HepG2 (cell line): ENCODE results near the gene RHBDF2. TPM values are rescaled to one million over a fixed set of nuclear protein-coding genes. Genes with fewer than 3 reads are reported as not detected.

Source experiments
- DDIT3 ChIP-seq: sonication (generic); formaldehyde crosslinking; IDR thresholded peaks from 2 replicates; pipeline ENCODE4 v1.4.0; 2020; ENCODE audit warnings: mild to moderate bottlenecking, missing genetic modification reagents
- LRRFIP1 ChIP-seq: sonication (generic); formaldehyde crosslinking; conservative IDR thresholded peaks from 2 replicates; pipeline ENCODE4 v1.4.0; 2020; ENCODE audit warnings: missing genetic modification reagents
- NR2F2 ChIP-seq: IDR thresholded peaks from 2 replicates; pipeline ENCODE4 v1.6.1; 2012; ENCODE audit warnings: low read depth, inconsistent platforms, borderline replicate concordance
- TFDP1 ChIP-seq: IDR thresholded peaks from 2 replicates; pipeline ENCODE4 v1.6.1; 2016; ENCODE audit warnings: missing compliant biosample characterization, missing genetic modification reagents, borderline replicate concordance
- THAP11 ChIP-seq: IDR thresholded peaks from 2 replicates; pipeline ENCODE4 v1.6.1; 2016; ENCODE audit warnings: missing biosample characterization, missing genetic modification reagents
- TMF1 ChIP-seq: sonication (generic); formaldehyde crosslinking; IDR thresholded peaks from 2 replicates; pipeline ENCODE4 v1.8.1; 2022; ENCODE audit warnings: low read depth, missing genetic modification reagents
- ZBTB26 ChIP-seq: IDR thresholded peaks from 2 replicates; pipeline ENCODE4 v1.6.1; 2016; ENCODE audit warnings: missing compliant biosample characterization, missing genetic modification reagents, borderline replicate concordance
- ZBTB34 ChIP-seq: sonication (generic); formaldehyde crosslinking; IDR thresholded peaks from 2 replicates; pipeline ENCODE4 v1.8.0; 2022; ENCODE audit warnings: mild to moderate bottlenecking, missing genetic modification reagents
- ZNF280D ChIP-seq: sonication (generic); formaldehyde crosslinking; IDR thresholded peaks from 2 replicates; pipeline ENCODE4 v1.5.1; 2020; ENCODE audit warnings: mild to moderate bottlenecking, missing genetic modification reagents
- ZNF431 ChIP-seq: sonication (generic); formaldehyde crosslinking; IDR thresholded peaks from 2 replicates; pipeline ENCODE4 v1.9.0; 2022; ENCODE audit warnings: missing genetic modification reagents, low read depth, mild to moderate bottlenecking, borderline replicate concordance
- ZNF547 ChIP-seq: sonication (generic); formaldehyde crosslinking; IDR thresholded peaks from 2 replicates; pipeline ENCODE4 v1.5.1; 2020; ENCODE audit warnings: mild to moderate bottlenecking, missing genetic modification reagents
- ZNF639 ChIP-seq: conservative IDR thresholded peaks from 2 replicates; pipeline ENCODE4 v1.6.1; 2018; ENCODE audit warnings: missing genetic modification reagents
- ZNF691 ChIP-seq: sonication (generic); formaldehyde crosslinking; IDR thresholded peaks from 2 replicates; pipeline ENCODE4 v1.4.0; 2020; ENCODE audit warnings: missing genetic modification reagents, low read depth, mild to moderate bottlenecking, borderline replicate concordance
- ZSCAN12 ChIP-seq: sonication (generic); formaldehyde crosslinking; IDR thresholded peaks from 2 replicates; pipeline ENCODE4 v1.9.0; 2021; ENCODE audit warnings: mild to moderate bottlenecking, missing genetic modification reagents
- polyA plus RNA-seq, 8 experiments: library from polyadenylated mRNA; depleted of rRNA in 3 of 8; stranded (reverse) in 7 of 8; unstranded in 1 of 8; fragments of >200 nt; fragmentation: Illumina TruSeq in 4 of 8; extraction: Trizol in 4 of 8; gene quantifications; 2 replicates each; pipeline versions ENCODE4 v1.2.1 to v1.2.3, GENCODE V29; 2011 to 2016; ENCODE audit warnings: low read depth in 4 of 8, missing spikeins in 1 of 8, mixed read lengths in 1 of 8; ENCODE audit not compliant: insufficient read depth in 1 of 8
- total RNA-seq, 5 experiments: library from RNA; depleted of rRNA; stranded (reverse); fragments of >200 nt; fragmentation: Illumina TruSeq; extraction: Trizol; gene quantifications; 2 replicates each; pipeline ENCODE4 v1.2.3, GENCODE V29; 2016; ENCODE audit warnings: low read depth in 1 of 5

Gene RHBDF2
- total and polyA plus RNA-seq, 2 of the 13 experiments (the other 11 are each of a cell fraction or from before 2014, with no cell fraction given) = 7.8 to 24.2 TPM

GRCh38 chr17:76529224-76530094 lies 28.2 kb upstream of the RHBDF2 start (continued):
- TF ChIP-seq ZNF280D (CRISPR knock-in tag) (no peak), DDIT3 (CRISPR knock-in tag) (no peak), LRRFIP1 (CRISPR knock-in tag) (no peak), TFDP1 (CRISPR knock-in tag) (no peak), ZNF547 (CRISPR knock-in tag) (0 out of 2 replicates have a peak, but pooled peaks have one; percentile 26), ZNF691 (CRISPR knock-in tag) (0 out of 2 replicates have a peak, but pooled peaks have one; percentile 26), ZNF639 (CRISPR knock-in tag) (no peak), THAP11 (0 out of 2 replicates have a peak, but pooled peaks have one; percentile 5), ZBTB34 (peak; percentile 57; the same call in 1 of the 2 replicates), ZNF431 (CRISPR knock-in tag) (0 out of 2 replicates have a peak, but pooled peaks have one; percentile 9), ZBTB26 (CRISPR knock-in tag) (peak; percentile 14; the same call in 1 of the 2 replicates), TMF1 (CRISPR knock-in tag) (peak; percentile 66; the same call in 1 of the 2 replicates), ZSCAN12 (no peak), NR2F2 (no peak)
